GM21737 (cell line): ENCODE data around the gene MEAK7.
A peak's percentile ranks its signal among the peaks of the same experiment; 100 is the strongest.

Experiments used
- ATAC-seq: cut with Tn5 transposase; IDR thresholded peaks from one replicate; pipeline ENCODE4 v1.9.1; 2021; ENCODE audit warnings: mild to moderate bottlenecking, moderate library complexity; ENCODE audit not compliant: unreplicated experiment

The MEAK7 gene

GRCh38 chr16:84504420-84505248 lies at the start of gene MEAK7:
MEAK7 (minus strand) TSS chr16:84504659; CDS start chr16:84498086, 6,573 bp downstream.
- peak; percentile 96 for ATAC-seq

DNA sequence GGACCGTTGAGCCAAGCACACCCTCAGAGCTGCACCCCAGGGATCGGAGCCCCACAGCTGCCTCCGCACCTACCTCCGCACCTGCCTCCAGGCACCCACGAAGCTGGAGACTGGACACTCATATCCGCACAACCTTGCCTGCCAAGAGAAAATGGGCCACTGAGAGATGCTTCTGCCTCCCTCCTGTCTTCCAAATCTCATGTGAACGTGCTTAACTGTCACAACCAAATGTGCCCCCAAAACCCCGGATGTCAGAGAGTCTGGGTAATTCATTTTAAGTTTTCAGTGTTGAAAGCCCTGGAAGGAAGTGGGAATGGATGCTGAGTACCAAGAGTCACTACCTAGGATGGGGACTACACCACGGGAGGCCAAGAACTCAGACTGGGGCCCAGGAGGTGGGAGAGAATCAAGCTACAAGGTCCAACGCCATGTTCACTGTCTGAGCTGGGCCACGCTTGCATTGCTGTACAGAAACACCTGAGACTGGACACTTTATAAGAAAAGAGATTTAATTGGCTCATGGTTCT lies 49.5 kb upstream of the MEAK7 start:
- no peak for ATAC-seq

GRCh38 chr16:84552135-84552534 lies 47.7 kb upstream of the MEAK7 start:
- no peak for ATAC-seq

DNA sequence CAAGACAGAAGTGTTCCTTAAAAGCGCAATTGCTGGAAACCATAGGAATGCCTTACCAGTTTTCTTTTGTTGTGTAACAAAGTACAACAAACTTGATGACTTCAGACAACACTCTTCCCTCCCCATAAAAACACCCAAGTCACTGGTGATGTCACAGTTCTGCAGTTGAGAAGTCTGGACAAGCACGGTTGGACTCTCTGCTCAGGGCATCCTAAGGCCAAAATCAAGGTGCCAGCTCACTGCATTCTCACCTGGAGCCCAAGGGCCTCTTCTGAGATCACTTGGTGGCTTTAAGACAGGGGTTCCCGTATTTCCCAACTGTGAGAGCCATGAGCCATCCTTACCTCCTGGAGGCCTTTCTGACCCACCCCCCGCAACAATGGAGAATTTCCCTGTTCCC lies 45.6 kb upstream of the MEAK7 start:
- no peak for ATAC-seq

GRCh38 chr16:84548971-84549844 lies 44.7 kb upstream of the MEAK7 start:
- no peak for ATAC-seq

GRCh38 chr16:84548508-84548907 lies 44.0 kb upstream of the MEAK7 start:
- no peak for ATAC-seq

DNA sequence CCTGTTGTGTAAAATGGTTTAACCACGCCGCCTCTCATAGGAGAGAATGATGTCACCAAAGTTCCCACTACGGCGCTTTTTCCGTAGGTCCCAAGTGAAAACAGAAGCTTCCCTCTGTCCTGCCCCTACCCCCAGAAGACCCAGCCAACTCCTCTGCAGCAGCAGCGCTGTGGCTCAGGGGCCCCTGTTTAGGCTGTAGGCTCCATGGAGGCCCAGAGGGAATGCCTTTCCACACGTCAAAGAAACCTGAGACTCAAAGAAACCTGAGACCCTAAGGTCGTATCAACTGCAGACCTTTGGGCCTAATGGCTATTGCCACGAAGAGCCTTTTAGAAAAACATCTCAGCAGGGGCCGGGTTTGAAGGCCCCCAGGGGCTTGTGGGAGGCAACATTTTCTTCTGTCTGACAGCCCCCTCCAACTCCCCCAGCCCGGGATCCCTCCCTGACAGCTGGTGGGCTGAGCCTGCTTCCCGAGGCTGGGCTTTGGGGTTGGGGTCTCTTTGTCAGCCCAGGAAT lies 43.1 kb upstream of the MEAK7 start:
- ATAC-seq: no peak

DNA sequence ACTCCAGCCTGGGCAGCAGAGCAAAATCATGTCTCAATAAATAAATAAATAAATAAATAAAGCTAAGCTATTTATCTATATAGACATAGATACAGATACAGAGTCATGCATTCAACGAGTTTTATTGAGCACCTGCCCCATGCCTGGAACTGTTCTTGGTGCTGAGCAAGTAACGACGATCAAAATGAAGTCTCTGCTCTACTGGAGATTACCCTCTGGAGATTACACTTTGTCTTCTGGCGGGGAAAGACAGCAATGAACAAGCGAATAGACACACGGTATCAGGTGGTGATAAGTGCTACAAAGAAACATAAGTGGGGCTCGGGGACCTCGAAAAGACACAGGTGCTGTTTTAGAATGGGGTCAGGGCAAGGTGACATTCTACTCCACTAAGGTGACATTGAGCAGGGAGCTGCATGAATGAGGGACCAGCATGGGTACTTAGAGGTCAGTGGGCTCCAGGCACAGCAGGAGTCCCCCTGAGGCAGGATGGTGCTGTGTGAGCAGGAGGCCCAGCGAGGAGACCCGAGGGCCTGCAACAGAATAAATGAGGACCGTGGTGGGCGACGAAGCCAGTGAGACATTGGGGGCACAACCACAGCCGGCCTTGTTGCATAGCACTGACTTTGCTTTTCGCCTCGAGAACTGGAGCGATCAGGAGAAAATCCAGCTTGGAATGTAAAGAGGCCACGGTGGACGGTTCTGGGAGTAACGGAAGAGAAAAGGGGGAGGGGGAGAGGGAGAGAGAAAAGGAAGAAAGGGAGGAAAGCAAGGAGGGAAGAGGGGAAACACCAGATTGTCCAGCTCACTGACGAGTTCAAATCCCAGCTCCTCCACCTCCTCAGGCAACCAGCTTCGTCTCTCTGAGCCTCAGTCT lies 42.4 kb upstream of the MEAK7 start:
- ATAC-seq: no peak

DNA sequence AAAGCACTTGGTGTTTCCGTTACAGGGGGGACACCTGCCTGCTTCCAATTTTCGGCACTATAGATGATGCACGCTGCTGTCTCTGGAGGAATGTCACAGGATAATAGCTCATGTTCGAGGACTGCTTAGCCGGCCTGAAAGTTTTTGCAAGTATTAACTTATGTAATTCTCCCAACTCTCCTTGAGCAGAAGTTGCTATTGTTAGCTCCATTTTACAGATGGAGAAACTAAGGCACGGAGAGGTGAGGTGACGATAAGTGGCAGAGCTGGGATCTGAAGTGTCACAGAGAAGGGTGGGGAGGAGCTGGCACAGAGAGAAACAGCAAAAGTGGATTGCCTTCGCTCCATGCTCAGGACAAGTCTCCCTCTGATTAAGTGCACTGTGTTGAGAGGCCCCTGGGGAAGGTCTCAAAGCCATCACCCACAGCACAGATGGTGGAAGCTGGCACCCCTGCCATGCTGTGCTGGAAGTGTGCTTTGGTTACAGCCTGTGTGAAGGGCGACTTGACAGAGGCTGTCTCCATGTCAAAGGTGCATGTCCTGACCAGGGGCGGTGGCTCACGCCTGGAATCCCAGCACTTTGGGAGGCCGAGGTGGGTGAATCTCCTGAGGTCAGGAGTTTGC lies 40.8 kb upstream of the MEAK7 start:
- no peak for ATAC-seq

DNA sequence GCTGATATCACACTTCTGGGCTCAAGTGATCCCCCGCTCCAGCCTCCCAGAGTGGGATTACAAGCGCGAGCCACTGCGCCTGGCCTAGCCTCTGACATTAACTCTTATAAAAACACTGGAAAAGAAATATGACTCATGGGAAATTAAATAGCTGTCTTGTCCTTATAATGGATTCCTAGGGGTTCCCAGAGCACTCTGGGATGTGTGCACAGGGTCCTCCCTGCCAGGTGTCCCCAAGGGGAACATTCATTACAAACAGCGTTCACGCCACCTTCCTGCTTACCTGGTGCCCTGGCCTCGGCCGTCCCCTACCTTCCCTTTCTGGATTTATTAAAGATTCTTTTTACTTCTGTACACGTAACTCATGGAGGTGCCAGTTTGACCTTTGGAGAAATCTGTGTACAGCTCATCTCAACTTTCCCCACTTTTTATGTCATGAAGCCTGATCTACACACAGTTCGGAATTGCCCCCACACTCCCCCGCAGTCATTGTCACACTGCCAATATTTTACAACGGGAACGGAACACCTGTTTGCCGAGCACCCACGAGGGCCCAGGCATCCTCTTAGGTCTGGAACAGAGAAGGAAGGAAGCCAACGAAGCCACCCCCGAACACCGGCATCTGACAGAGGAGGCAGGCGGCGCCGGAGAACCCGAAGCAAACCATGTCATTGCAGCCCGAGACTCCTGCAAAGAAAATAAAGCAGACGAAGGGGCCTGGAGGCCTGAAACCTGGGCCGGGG lies 39.7 kb upstream of the MEAK7 start:
- ATAC-seq: no peak

DNA sequence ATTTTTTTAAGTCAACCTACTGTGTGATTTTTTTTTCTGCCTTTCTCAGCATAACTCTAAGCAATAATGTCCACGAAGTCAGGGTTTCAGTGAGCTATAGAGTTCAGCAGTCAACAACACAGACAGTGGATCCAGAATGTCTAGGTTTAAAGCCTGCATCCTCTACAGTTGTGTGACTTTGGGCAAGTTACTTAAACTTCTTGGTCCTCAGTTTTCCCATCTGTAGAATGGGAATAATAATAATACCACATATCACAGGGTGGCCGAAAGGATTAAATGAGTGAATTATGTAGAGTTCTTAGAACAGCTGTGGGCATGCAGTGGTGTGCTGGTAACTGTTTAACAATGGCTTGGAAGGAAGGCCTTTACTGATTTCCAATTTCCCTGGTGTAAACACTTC lies 38.8 kb upstream of the MEAK7 start:
- no peak for ATAC-seq

- ATAC-seq: no peak
Observed at GRCh38 chr16:84541999-84542817, 37.7 kb upstream of the MEAK7 start.

DNA sequence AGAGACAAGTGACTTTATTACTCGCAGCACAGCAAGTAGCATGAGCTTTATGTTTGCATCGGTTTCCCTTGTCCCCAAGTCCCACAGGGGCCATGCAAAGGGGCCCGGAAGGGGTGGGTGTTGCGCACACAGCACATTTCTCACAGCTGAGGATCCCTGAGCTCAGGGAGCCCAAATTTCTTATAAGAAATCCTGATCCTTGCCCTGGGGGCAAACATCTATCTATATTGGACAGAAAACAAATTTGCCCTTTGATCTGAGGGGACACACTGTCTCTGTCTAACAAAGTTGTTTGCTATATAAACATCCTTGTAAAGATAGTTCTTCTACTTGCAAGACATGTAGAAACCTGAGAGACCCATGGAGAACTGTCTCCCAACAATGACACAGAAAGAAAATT lies 35.7 kb upstream of the MEAK7 start:
- no peak for ATAC-seq

DNA sequence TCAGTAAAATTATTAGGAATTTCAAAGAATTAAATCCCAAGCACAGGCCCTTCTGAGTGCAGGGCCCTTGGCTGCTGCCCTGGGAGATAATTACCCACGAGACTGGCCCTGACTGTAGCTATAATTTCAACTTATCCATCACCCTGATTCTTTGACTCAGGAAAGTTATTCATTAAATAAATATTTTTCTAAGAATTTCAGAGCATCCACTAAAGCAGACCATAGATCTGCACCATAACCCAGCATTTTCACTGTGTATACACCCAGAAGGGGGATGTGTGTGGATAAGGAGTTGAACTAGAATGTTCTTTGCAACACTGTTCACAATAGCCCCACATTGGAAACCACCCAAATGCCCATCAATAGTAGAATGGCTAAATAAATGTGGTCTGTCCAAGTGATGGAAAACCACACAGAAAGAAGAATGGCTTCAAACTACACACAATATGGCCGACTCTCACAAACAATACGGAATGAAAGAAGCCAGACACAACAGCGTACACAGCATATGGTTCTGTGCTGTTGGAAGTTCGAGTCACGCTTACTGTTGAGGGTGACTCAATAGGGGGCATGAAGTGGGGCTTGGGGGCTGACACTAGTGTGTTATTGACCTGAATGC lies 33.9 kb upstream of the MEAK7 start:
- ATAC-seq: no peak

- ATAC-seq: no peak
Observed at GRCh38 chr16:84537491-84538151, 33.2 kb upstream of the MEAK7 start.

DNA sequence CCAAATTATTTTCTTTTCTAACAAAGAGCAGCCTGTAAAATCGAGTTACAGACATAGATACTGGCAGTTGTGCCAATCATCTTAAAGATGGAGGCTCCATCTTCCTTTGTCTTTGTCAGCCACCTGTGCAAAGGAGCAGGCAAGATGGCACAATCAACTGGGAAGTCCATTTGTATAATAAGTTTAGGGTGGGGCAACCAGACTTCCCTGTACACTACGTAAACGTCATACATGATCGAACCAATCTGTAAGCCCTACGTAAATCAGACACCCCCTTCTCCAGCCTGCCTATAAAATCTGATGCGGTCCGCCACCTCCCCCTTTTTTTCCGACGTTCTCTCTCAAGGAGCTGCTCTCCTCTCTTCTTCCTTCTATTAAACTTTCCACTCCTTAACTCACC lies 31.4 kb upstream of the MEAK7 start:
- ATAC-seq: no peak

GRCh38 chr16:84535408-84535807 lies 30.9 kb upstream of the MEAK7 start:
- no peak for ATAC-seq

DNA sequence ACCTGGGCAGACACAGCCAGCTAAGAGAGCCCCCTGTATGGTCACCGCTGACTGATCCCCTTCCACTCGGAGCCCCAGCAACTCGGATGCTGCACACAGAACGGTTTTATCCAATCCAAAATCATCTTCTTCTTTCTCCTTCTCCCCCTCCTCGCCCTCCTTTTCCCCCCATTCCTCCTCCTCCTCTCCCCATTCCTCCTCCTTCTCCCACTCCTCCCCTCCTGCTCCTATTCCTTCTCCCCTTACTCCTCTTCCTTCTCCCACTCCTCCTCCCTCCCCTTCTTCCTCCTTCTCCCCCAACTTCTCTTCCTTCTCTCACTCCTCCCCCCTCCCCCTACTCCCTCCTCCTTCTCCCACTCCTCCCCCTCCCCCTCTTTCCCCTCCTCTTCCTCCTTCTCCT lies 30.4 kb upstream of the MEAK7 start:
- no peak for ATAC-seq
